B cell (primary cell): ENCODE results near the gene APP. TPM values are rescaled to one million over a fixed set of nuclear protein-coding genes. Genes with fewer than 3 reads are reported as not detected.

Experiments used
- ATAC-seq: fragments of 200-7000 bp; cut with Tn5 transposase; one replicate; pipeline ENCODE4 v1.10.0; 2021; ENCODE audit warnings: low read depth, mild to moderate bottlenecking, moderate number of reproducible peaks, moderate library complexity
- CTCF ChIA-PET: fragments of 350-600 bp; sonication (Branson Sonifier 250); formaldehyde crosslinking; loops from one replicate; lab custom pipeline; 2021; ENCODE audit warnings: antibody characterized with exemption, inconsistent platforms; lab: Charles Lee
- POLR2A ChIA-PET: fragments of 350-600 bp; sonication (Branson Sonifier 250); formaldehyde crosslinking; loops from one replicate; lab custom pipeline; 2021; ENCODE audit warnings: antibody characterized with exemption; lab: Charles Lee
- DNase-seq: peaks from one replicate; pipeline ENCODE4 v3.0.0; 2013
- H2AFZ ChIP-seq: 2 replicates; pipeline ENCODE4 v1.6.1; 2012; ENCODE audit warnings: mild to moderate bottlenecking, low read depth, low read length; ENCODE audit not compliant: insufficient read depth, poor library complexity, severe bottlenecking
- H3K27ac ChIP-seq, 2 donors: 1 replicate in 1 of 2; 2 replicates in 1 of 2; pipeline ENCODE4 v1.5.1; 2012 to 2013; ENCODE audit warnings: low read length in 2 of 2, mild to moderate bottlenecking in 2 of 2, moderate library complexity in 1 of 2
- H3K27me3 ChIP-seq, 4 experiments: fragments of 200-600 bp in 1 of 4; sonication (generic) in 1 of 4; replicated peaks in 1 of 4; 1 replicate in 2 of 4; 2 replicates in 2 of 4; pipeline versions ENCODE4 v1.6.1 to v1.7.0; 2013 to 2016; ENCODE audit warnings: low read length in 3 of 4, mild to moderate bottlenecking in 2 of 4, mixed read lengths in 1 of 4, moderate library complexity in 1 of 4; ENCODE audit not compliant: insufficient read depth in 4 of 4, control insufficient read depth in 3 of 4; ENCODE audit errors: control extremely low read depth in 1 of 4
- H3K36me3 ChIP-seq, 2 experiments: replicated peaks in 1 of 2; 1 replicate in 1 of 2; 2 replicates in 1 of 2; pipeline versions ENCODE4 v1.6.1 to v1.7.1; 2013; ENCODE audit warnings: low read length in 1 of 2; ENCODE audit not compliant: insufficient read depth in 2 of 2, control insufficient read depth in 1 of 2; ENCODE audit errors: control extremely low read depth in 1 of 2, extremely low read depth in 1 of 2
- H3K4me1 ChIP-seq, 2 donors: fragments of 200-600 bp in 1 of 2; sonication (generic) in 1 of 2; 1 replicate in 1 of 2; 2 replicates in 1 of 2; pipeline versions ENCODE4 v1.5.1 to v1.6.1; 2013 to 2017; ENCODE audit warnings: low read length in 2 of 2; ENCODE audit not compliant: control insufficient read depth in 2 of 2, insufficient read depth in 2 of 2
- H3K4me2 ChIP-seq: replicated peaks from 2 replicates; pipeline ENCODE3; 2012; ENCODE audit warnings: mild to moderate bottlenecking, low read depth, low read length; ENCODE audit not compliant: poor library complexity, severe bottlenecking
- H3K4me3 ChIP-seq, 5 experiments: fragments of 200-600 bp in 1 of 5; sonication (generic) in 1 of 5; 1 replicate in 3 of 5; 2 replicates in 2 of 5; pipeline versions ENCODE4 v1.5.1 to v1.7.0; 2011 to 2016; ENCODE audit warnings: low read length in 4 of 5, mild to moderate bottlenecking in 4 of 5, low read depth in 2 of 5, control low read depth in 1 of 5, moderate library complexity in 1 of 5; ENCODE audit not compliant: insufficient read depth in 1 of 5; ENCODE audit errors: control extremely low read depth in 1 of 5, extremely low read depth in 1 of 5
- H3K79me2 ChIP-seq: fragments of 200-600 bp; sonication (generic); one replicate; pipeline ENCODE4 v1.6.0; 2016; ENCODE audit warnings: low read length; ENCODE audit not compliant: control insufficient read depth, insufficient read depth
- H3K9ac ChIP-seq: fragments of 200-600 bp; sonication (generic); 2 replicates; pipeline ENCODE4 v1.6.1; 2017; ENCODE audit warnings: mild to moderate bottlenecking, low read length, moderate library complexity
- H3K9me3 ChIP-seq, 3 donors: one replicate each; pipeline versions ENCODE4 v1.6.1 to v1.7.1; 2013; ENCODE audit warnings: low read length in 2 of 3; ENCODE audit not compliant: control insufficient read depth in 2 of 3, insufficient read depth in 1 of 3; ENCODE audit errors: control extremely low read depth in 1 of 3
- H4K20me1 ChIP-seq: 2 replicates; pipeline ENCODE4 v1.6.0; 2012; ENCODE audit warnings: mild to moderate bottlenecking, low read length; ENCODE audit not compliant: insufficient read depth, control insufficient read depth, poor library complexity, severe bottlenecking
- H3K27ac Mint-ChIP-seq: one replicate; pipeline ENCODE4 v1.8.0; 2021; ENCODE audit warnings: mixed read lengths
- H3K27me3 Mint-ChIP-seq: one replicate; pipeline ENCODE4 v1.8.0; 2021; ENCODE audit warnings: mixed read lengths
- H3K4me1 Mint-ChIP-seq: one replicate; pipeline ENCODE4 v1.8.0; 2021; ENCODE audit warnings: mixed read lengths
- H3K4me3 Mint-ChIP-seq: one replicate; pipeline ENCODE4 v1.8.0; 2021; ENCODE audit warnings: mixed read lengths
- H3K9me3 Mint-ChIP-seq: one replicate; pipeline ENCODE4 v1.8.0; 2022; ENCODE audit warnings: mixed read lengths; ENCODE audit not compliant: insufficient read depth
- EZH2 ChIP-seq: IDR thresholded peaks from 2 replicates; pipeline ENCODE4 v1.6.1; 2012; ENCODE audit warnings: borderline replicate concordance, low read depth, mild to moderate bottlenecking, moderate library complexity, low read length; ENCODE audit not compliant: insufficient read depth, poor library complexity, severe bottlenecking
- WGBS: methylation state at CpG from one replicate; pipeline ENCODE4 v1.1.5; 2013; ENCODE audit warnings: missing lambda C conversion rate; ENCODE audit not compliant: insufficient coverage; 5-methylcytosine and 5-hydroxymethylcytosine counted together
- intact Hi-C: fragments of 100-400 bp; cut with micrococcal nuclease; formaldehyde crosslinking; loops from one replicate; pipeline ENCODE4 v1.10.0; 2022
- polyA plus RNA-seq: library from polyadenylated mRNA; depleted of rRNA; stranded (reverse); fragments of >200 nt; gene quantifications from 2 replicates; pipeline ENCODE4 v1.2.3, GENCODE V29; 2012
- total RNA-seq, 2 donors: library from RNA; stranded (reverse); fragments of 120-200 nt in 1 of 2; gene quantifications; 1 replicate in 1 of 2; 2 replicates in 1 of 2; pipeline versions ENCODE4 v1.2.3 to v1.2.4, GENCODE V29; 2013 to 2022
- TF ChIP-seq, protein P1 (sequence below): fragments of 200-600 bp; IDR thresholded peaks from one replicate; pipeline ENCODE4 v1.8.0; 2022; ENCODE audit warnings: antibody characterized with exemption, mild to moderate bottlenecking

APP gene
- total and polyA plus RNA-seq, 2 donors (not counting 1 experiment from before 2014, with no cell fraction given) = 28.3 to 34.7 TPM

DNA sequence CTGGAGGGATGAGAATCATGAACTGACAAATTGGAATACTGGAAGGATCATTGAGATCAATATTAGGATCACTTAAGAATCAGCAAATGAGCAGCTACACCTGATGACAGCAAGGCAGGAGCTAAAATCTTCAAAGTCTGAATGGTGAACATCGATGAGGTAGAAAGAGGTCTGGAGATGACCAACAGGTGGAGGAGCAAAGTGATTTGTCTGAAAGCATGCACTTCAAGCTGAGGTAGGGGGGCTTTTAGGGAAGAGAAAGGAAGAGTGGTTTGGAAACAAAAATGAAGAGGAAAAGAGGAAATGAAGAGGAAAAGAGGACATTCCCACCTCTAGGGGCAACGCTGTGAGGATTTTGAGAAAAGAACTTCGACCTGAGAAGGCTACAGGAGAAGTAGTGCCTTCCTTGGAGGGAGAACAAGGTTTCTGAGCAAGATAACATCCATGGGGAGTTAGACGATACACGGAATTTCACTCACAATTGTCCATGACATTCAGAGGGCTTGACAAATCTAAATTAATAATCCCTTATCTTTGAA lies 79.0 kb downstream of the APP start:
- 100% methylated on average over 2 of the region's 5 CpGs for WGBS
- H3K79me2 ChIP-seq = peaks cover 5% of the 10 kb centered on the region
- no peak overlapping the region for H3K27ac Mint-ChIP-seq

DNA sequence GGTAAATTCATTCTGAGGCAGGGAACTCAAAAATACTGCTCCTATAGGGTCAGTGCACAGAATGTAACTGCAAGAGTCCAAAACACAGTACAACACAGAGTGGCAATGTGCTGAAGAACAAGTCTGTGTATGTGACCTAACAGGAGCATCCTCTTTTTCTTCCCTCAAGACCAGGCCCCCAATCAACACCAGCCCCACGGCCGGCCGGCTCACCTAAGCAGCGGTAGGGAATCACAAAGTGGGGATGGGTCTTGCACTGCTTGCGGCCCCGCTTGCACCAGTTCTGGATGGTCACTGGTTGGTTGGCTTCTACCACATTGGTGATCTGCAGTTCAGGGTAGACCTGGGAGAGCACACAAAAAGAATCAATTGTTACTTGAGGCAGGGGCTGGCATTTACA lies 80.8 kb downstream of the APP start:
- H3K4me1 ChIP-seq = no peaks in the 10 kb centered on the region
- H2AFZ ChIP-seq = no peak overlapping the region
- H3K27me3 Mint-ChIP-seq = no peaks in the 10 kb centered on the region
- no peaks in the 10 kb centered on the region for H3K27me3 ChIP-seq
- no peak overlapping the region for H3K27ac Mint-ChIP-seq
- CTCF ChIA-PET = no interaction called here
- peaks cover 8% of the 10 kb centered on the region for H4K20me1 ChIP-seq
- DNase-seq (no peak), ATAC-seq (no peak)
- H3K27ac ChIP-seq = no peak overlapping the region
- H3K4me1 Mint-ChIP-seq = no peaks in the 10 kb centered on the region
- H3K9ac ChIP-seq = no peak overlapping the region
- no peak overlapping the region for H3K4me2 ChIP-seq
- peaks cover 4% of the 10 kb centered on the region for H3K79me2 ChIP-seq
- TF ChIP-seq, protein P1, sequence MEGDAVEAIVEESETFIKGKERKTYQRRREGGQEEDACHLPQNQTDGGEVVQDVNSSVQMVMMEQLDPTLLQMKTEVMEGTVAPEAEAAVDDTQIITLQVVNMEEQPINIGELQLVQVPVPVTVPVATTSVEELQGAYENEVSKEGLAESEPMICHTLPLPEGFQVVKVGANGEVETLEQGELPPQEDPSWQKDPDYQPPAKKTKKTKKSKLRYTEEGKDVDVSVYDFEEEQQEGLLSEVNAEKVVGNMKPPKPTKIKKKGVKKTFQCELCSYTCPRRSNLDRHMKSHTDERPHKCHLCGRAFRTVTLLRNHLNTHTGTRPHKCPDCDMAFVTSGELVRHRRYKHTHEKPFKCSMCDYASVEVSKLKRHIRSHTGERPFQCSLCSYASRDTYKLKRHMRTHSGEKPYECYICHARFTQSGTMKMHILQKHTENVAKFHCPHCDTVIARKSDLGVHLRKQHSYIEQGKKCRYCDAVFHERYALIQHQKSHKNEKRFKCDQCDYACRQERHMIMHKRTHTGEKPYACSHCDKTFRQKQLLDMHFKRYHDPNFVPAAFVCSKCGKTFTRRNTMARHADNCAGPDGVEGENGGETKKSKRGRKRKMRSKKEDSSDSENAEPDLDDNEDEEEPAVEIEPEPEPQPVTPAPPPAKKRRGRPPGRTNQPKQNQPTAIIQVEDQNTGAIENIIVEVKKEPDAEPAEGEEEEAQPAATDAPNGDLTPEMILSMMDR = no peak
- TF ChIP-seq EZH2 = no peak
- H3K4me3 ChIP-seq = no peak overlapping the region
- WGBS = 100% methylated on average over 6 of the region's 6 CpGs
- POLR2A ChIA-PET = no interaction called here
- intact Hi-C loops = no loop called here
- no peaks in the 10 kb centered on the region for H3K9me3 ChIP-seq
- no peaks in the 10 kb centered on the region for H3K9me3 Mint-ChIP-seq
- no peak overlapping the region for H3K4me3 Mint-ChIP-seq
- H3K36me3 ChIP-seq = peaks cover 0 to 3% of the 10 kb centered on the region in 2 experiments

More for the DNA sequence above, 79.0 kb downstream of the APP start:
- POLR2A ChIA-PET = no interaction called here
- no peak overlapping the region for H3K4me2 ChIP-seq
- ATAC-seq (no peak), DNase-seq (no peak)
- TF ChIP-seq, protein P1 = no peak
- TF ChIP-seq EZH2 = no peak
- intact Hi-C loops = no loop called here
- H3K9me3 ChIP-seq = no peaks in the 10 kb centered on the region
- peaks cover 8% of the 10 kb centered on the region for H4K20me1 ChIP-seq
- H3K36me3 ChIP-seq = peaks cover 0 to 3% of the 10 kb centered on the region in 2 experiments
- Mint-ChIP-seq H3K4me1 (no peaks in the 10 kb centered on the region), H3K27me3 (no peaks in the 10 kb centered on the region), H3K4me3 (no peak overlapping the region), H3K9me3 (no peaks in the 10 kb centered on the region)
- no peak overlapping the region for H3K9ac ChIP-seq
- H3K4me1 ChIP-seq = no peaks in the 10 kb centered on the region
- no peaks in the 10 kb centered on the region for H3K27me3 ChIP-seq
- no peak overlapping the region for H3K27ac ChIP-seq
- no peak overlapping the region for H3K4me3 ChIP-seq
- H2AFZ ChIP-seq = no peak overlapping the region
- CTCF ChIA-PET = no interaction called here
